ENCODE results near the gene TTLL9.

- TF ChIP-seq CTCF (IDR thresholded peaks at IDR 0.05) (no peak), POLR2A (IDR thresholded peaks at IDR 0.05) (no peak)
These were observed 69.2 kb downstream of the TTLL9 start for GRCh38 chr20:31939661-31940060.

Data from thyroid gland (tissue), 4 donors.